Measurements from ENCODE around the gene ACHE. TPM values are rescaled to one million over a fixed set of nuclear protein-coding genes. Genes with fewer than 3 reads are reported as not detected.
"Not testable (repeated sequence)": the region's sequence is repeated elsewhere in the genome, so short reads cannot be mapped to it uniquely, and the experiment has no call there.

Gene ACHE
- total RNA-seq, 4 donors from 2014 or later = 6.7 to 55.9 (median 14.5) TPM

DNA sequence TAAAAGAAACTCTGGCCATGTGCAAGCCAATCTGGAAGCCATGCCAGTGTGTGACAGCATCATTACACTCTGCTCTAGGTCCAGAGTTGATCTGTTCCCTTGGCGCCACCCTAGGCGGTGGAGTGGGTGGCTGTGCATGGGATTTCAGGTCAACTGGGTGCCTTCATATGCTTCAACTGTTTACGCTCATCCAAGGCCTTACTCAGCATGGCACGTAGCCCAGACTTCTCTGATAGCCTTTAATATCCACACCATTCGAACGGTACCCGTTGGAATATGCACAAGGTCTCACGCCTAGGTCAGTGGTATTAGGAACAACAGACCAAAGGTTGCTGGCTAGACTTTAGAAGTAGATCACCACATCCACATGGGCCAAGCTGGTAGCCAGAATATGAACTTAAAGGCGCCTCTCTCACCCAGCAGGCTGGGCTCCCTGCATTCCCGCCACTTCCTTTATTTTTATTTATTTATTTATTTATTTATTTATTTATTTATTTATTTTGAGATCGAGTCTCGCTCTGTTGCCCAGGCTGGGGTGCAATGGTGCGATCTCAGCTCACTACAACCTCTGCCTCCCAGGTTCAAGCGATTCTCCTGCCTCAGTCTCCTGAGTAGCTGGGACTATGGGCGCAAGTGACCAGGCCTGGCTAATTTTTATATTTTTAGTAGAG, 18.7 kb upstream of the ACHE start:
- intact Hi-C loops (cut with DNase I; ENCODE audit: low total_unique reads) = no loop called here
- no peak for DNase-seq
- Histone ChIP-seq H3K9me3 (no peaks in the 10 kb centered on the region), H3K27ac (no peak overlapping the region), H3K4me3 (no peak overlapping the region), H3K27me3 (no peaks in the 10 kb centered on the region), H3K4me1 (no peaks in the 10 kb centered on the region), H3K36me3 (no peaks in the 10 kb centered on the region)
- TF ChIP-seq, protein P1, sequence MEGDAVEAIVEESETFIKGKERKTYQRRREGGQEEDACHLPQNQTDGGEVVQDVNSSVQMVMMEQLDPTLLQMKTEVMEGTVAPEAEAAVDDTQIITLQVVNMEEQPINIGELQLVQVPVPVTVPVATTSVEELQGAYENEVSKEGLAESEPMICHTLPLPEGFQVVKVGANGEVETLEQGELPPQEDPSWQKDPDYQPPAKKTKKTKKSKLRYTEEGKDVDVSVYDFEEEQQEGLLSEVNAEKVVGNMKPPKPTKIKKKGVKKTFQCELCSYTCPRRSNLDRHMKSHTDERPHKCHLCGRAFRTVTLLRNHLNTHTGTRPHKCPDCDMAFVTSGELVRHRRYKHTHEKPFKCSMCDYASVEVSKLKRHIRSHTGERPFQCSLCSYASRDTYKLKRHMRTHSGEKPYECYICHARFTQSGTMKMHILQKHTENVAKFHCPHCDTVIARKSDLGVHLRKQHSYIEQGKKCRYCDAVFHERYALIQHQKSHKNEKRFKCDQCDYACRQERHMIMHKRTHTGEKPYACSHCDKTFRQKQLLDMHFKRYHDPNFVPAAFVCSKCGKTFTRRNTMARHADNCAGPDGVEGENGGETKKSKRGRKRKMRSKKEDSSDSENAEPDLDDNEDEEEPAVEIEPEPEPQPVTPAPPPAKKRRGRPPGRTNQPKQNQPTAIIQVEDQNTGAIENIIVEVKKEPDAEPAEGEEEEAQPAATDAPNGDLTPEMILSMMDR (IDR thresholded peaks at IDR 0.05) = no peak
- TF ChIP-seq POLR2A (IDR thresholded peaks at IDR 0.05) = no peak

DNA sequence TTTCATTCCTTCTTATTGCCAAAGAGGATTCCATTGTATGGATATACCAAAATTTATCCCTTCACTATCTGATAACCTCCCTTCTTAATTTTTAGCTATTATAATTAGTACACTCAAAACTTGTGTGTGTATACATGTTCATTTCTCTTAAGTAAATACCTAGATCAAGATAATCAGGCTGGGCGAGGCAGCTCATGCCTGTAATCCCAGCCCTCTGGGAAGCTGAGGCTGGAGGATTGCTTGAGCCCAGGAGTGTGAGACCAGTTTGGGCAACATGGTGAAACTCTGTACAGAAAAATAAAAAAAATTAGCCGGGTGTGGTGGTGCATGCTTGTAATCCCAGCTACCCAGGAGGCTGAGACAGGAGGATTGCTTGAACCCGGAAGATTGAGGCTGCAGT, 15.8 kb upstream of the ACHE start:
- no peak for DNase-seq
- intact Hi-C loops (cut with DNase I; ENCODE audit: low total_unique reads) = no loop called here
- Histone ChIP-seq H3K27ac (no peak overlapping the region), H3K36me3 (no peaks in the 10 kb centered on the region), H3K4me1 (no peaks in the 10 kb centered on the region), H3K9me3 (no peaks in the 10 kb centered on the region), H3K27me3 (no peaks in the 10 kb centered on the region), H3K4me3 (no peak overlapping the region)
- no peak for TF ChIP-seq POLR2A (IDR thresholded peaks at IDR 0.05)
- TF ChIP-seq, protein P1 (IDR thresholded peaks at IDR 0.05) = no peak

DNA sequence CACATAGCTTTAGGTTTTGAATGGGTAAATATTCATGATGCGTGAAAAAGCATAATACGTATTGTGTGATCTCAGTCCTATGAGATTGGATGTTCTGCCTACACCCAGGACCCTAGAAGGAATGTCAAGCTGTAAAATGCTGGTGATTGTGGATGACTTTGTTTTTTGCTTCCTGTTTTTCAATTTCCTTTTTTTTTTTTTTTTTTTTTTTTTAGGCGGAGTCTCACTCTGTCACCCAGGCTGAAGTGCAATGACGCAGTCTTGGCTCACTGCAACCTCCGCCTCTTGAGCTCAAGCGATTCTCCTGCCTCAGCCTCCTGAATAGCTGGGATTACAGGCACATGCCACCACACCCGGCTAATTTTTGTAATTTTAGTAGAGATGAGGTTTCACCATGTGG, 14.8 kb upstream of the ACHE start:
- H3K36me3 ChIP-seq; H3K9me3 ChIP-seq; H3K27ac ChIP-seq; H3K4me1 ChIP-seq; intact Hi-C loops (cut with DNase I; ENCODE audit: low total_unique reads); H3K4me3 ChIP-seq; H3K27me3 ChIP-seq; DNase-seq: not testable (repeated sequence)

DNA sequence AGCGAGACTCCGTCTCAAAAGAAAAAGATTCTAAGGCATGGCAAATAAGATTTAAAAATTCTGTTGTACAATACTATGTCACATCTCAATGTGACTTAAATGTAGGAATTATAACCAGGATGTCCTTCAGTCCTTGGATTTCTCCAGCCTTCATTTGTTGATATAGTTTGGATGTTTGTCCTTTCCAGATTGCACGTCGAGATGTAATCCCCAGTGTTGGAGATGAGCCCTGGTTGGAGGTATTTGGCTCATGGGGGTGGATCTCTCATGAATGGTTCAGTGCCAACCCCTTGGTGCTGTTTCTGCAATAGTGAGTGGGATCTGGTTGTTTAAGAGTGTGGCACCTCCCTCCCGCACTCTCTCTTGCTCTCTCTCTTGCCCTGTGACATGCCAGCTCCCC, 12.8 kb upstream of the ACHE start:
- intact Hi-C loops (cut with DNase I; ENCODE audit: low total_unique reads) = no loop called here
- H3K27ac ChIP-seq = no peak overlapping the region
- H3K4me1 ChIP-seq = no peaks in the 10 kb centered on the region
- TF ChIP-seq, protein P1 (IDR thresholded peaks at IDR 0.05) = no peak
- no peak for TF ChIP-seq POLR2A (IDR thresholded peaks at IDR 0.05)
- no peaks in the 10 kb centered on the region for H3K27me3 ChIP-seq
- H3K9me3 ChIP-seq = no peaks in the 10 kb centered on the region
- no peaks in the 10 kb centered on the region for H3K36me3 ChIP-seq
- no peak overlapping the region for H3K4me3 ChIP-seq
- no peak for DNase-seq

DNA sequence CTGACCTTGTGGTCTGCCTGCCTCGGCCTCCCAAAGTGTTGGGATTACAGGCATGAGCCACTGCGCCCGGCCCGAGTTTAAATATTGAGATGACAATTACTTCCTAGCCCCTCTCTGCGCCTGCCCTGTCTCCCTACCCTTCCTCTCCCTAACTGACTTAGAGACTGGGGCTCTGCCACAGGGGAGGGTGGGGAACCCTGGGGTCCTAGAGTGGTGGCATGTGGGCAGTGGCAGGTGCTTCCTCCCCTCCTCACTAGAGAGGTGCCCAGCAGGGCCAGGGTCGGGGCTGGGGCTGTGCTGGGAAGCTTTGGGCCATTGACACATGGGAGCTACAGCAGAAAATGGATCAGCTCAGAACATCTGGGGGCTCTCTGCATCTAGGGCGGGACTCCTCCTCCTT, 7.0 kb upstream of the ACHE start:
- no peaks in the 10 kb centered on the region for H3K9me3 ChIP-seq
- H3K36me3 ChIP-seq = no peaks in the 10 kb centered on the region
- TF ChIP-seq, protein P1 (IDR thresholded peaks at IDR 0.05) = no peak
- TF ChIP-seq POLR2A (IDR thresholded peaks at IDR 0.05) = no peak
- H3K27me3 ChIP-seq = no peaks in the 10 kb centered on the region
- intact Hi-C loops (cut with DNase I; ENCODE audit: low total_unique reads) = no loop called here
- no peak for DNase-seq
- no peak overlapping the region for H3K27ac ChIP-seq
- no peaks in the 10 kb centered on the region for H3K4me1 ChIP-seq
- no peak overlapping the region for H3K4me3 ChIP-seq

DNA sequence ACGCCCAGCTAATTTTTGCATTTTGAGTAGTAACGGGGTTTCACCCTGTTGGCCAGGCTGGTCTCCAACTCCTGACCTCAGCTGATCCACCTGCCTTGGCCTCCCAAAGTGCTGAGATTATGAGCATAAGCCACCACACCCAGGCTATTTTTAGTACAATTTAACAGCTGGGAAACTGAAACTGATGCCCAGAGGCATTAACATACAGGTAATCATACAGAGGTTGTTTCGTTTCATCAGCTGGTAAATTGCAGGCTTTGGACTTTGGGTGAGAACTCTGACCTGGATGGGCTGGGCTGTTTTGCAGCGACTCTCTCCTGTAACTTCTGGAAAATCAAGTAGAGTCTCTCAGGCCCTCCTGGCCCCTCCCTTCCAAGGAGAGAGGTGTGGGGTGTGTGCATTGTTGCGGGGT, 6.2 kb upstream of the ACHE start:
- TF ChIP-seq, protein P1 (IDR thresholded peaks at IDR 0.05) = no peak
- TF ChIP-seq POLR2A (IDR thresholded peaks at IDR 0.05) = no peak
- H3K27ac ChIP-seq = no peak overlapping the region
- no peaks in the 10 kb centered on the region for H3K4me1 ChIP-seq
- no peak for DNase-seq
- H3K9me3 ChIP-seq = no peaks in the 10 kb centered on the region
- intact Hi-C loops (cut with DNase I; ENCODE audit: low total_unique reads) = no loop called here
- H3K4me3 ChIP-seq = no peak overlapping the region
- no peaks in the 10 kb centered on the region for H3K36me3 ChIP-seq
- no peaks in the 10 kb centered on the region for H3K27me3 ChIP-seq
